DMS 273 (cell line): ENCODE results near the gene NID2.
A peak's percentile ranks its signal among the peaks of the same experiment; 100 is the strongest.

ENCODE experiments used
- DNase-seq: peaks from one replicate; lab custom pipeline; 2025; ENCODE audit not compliant: unreplicated experiment; lab: John Stamatoyannopoulos, UW

NID2 gene

DNA sequence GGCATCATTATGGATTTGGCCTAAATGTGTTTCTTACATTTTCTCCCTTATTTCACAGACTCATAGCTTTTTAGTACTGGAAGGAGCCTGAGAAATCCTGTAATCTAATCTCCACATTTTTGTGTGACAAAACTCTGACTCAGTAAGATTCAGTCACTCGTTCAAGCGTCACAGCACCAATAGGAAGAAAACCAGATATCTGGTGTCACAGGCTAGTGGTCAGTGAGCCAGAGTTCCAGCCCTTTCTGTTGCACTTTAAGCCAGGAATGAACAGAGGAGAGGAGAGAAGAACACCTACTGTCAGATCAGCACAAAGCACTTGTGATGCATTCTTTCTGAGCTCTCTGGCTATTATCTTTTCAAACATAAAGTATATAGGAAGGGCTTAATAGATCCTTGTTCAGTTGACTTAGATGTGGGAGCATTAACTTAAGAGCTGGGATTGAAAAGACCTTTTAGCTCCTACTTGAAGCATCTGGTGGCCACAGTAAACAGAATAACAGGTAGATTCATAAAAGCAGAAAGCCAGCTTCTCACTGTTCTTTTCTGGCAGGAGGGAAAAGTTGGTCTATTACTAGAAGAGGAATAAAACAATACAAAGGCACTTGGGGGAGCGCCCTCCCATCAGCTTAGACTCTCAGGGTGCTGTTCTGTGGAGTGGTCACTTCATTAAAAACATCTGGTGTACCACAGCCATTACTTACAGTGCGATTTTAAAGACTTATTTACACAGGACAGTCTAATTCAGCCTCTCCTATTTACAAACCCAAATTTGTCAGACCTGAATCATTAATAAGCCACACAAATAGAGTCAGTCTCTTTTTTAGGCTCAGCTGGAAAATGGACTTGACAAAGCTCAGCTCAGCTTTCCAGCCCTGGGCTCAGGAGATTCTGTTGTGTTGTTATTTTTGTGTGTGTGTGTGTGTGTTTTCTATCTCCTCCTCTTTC lies 12.2 kb upstream of the NID2 start:
- no peak for DNase-seq

GRCh38 chr14:52080158-52080800 lies 11.4 kb upstream of the NID2 start:
- no peak for DNase-seq

GRCh38 chr14:52079239-52079959 lies 10.5 kb upstream of the NID2 start:
- DNase-seq, result no peak

GRCh38 chr14:52078721-52079120 lies 9.9 kb upstream of the NID2 start:
- DNase-seq, result no peak

GRCh38 chr14:52078095-52078531 lies 9.3 kb upstream of the NID2 start:
- DNase-seq, result no peak

DNA sequence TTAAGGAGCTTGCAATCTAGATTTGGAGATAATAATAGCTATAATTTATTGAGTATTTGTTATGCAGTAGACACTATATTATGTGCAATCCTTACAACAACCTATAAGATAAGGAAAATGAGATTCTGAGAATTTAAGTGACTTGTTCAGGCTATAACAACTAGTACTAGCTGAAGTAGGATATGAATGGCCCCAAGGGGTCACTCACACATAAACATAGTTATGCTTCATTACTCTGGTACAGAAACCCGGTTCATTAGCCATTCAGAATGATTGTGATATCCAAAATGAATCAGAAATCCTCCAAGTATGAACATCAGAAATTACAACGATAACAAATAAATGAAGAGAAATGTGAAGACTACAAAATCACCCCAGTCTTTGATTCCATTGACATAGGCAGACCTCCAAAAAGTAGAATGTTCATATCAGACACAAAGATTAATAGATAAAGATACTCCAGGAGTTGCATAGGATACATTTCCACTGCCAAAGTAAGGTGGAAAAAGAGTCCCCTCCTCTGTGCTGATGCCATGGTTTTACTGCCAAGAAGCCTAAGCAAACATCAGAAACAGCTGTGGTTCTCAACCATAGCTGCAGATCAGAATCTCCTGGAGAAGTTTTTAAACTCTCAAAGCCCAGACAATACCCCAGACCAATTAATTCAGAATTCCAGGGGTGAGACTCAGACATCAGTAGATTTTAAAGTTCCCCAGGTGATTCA lies 8.6 kb upstream of the NID2 start:
- DNase-seq, result no peak

DNA sequence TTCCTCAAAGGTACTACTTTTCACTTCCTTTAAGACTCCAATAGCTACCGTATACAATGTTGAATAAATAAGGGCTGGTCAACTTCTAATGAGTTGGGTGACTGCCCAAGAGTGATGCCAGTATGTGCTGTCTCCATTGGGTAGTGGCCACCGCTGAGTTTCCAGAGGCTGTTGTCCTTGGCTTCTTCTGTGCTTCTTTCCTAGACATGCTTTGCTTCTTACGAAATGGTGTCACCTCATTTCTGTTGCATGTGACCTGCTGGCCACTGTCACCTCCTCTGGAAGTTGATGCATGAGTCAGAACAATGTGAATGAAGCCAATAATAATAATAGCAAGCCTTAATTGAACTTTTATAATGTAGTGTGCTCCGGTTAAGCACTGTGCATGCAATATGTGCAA lies 7.5 kb upstream of the NID2 start:
- no peak for DNase-seq

DNA sequence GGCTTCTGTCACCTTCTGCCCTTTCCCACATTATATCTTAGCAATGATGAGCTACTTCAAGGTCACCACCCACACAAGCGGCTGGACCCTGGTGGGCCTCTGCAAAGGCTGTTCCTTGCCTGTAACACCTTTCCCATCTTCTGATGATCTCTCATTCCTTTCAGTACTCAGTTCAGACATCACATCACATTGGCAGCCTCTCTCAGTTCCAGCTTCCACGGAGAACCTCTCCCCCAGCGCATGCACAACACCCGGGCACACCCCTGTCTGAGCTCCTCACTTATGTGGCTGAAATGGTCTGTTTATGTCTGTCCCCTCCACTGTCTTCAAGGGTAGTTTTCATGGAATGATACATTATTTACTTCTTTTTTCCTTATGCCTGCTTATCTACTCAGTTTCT lies 6.5 kb upstream of the NID2 start:
- no peak for DNase-seq

GRCh38 chr14:52073251-52073650 lies 4.4 kb upstream of the NID2 start:
- no peak for DNase-seq

DNA sequence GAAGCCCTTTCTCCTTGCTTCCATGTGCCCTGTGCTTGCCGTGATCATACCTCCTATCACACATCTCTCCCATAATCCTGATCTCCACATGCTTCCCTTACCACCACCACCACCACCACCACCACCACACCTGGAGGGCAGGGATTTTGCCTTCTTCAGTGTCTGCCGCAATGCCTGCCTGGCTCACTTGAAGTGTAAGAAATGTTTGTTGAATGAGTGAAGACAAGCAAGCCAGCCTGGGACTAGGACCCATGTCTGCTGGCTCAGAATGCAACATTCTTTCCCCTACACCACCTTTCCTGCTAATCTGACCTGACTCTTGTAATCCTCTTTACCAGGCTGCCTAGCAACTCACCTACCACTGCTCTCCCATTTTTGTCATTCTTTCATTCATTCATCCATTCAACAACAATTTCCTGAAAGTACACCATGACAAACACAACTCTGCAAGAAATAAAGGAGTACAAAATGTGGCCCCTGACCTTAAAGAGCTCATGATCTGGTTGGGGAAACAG lies 3.5 kb upstream of the NID2 start:
- DNase-seq, result no peak

GRCh38 chr14:52071675-52072074 lies 2.8 kb upstream of the NID2 start:
- peak; percentile 51 for DNase-seq

GRCh38 chr14:52070051-52070431 lies 1.2 kb upstream of the NID2 start:
- no peak for DNase-seq

GRCh38 chr14:52069307-52070050 lies 620 bp upstream of the NID2 start:
- no peak for DNase-seq

DNA sequence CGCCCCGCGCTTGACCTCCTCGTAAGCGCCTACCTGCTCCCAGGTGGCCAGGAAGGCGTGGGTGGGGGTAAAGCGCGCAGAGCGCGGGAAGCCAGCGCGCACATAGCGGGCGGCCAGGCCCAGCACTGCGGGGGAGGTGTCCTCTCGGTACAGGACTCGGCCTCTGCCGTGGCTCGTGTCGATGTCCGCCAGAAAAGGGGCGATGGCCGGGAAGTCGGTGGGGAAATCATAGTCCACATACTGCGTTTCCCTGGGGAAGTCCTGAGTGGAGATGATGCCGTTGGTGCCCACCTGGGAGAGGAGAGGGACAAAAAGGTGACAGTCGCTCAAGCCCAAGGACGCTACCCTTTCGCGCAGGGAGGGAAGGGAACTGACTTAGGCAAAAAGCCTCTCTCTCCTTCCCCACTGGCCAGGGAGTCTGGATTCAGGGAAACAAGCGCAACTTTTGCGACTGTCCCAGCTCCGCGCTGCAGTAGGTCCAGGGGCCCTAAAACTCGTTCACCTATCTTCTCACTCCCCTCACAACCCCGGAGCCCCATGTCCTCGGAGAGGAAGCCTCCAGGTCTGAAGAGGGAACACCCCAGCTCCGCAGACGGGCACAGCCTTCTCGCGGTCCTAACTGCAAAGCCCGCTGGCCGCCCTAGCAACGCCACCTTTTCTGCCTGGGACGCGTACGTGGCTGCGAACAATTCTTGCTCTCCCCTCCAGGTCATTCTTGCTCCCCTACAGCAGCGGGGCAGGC lies 815 bp downstream of the NID2 start:
- peak; percentile 61 for DNase-seq

GRCh38 chr14:52064174-52064573 lies 4.7 kb downstream of the NID2 start:
- no peak for DNase-seq

DNA sequence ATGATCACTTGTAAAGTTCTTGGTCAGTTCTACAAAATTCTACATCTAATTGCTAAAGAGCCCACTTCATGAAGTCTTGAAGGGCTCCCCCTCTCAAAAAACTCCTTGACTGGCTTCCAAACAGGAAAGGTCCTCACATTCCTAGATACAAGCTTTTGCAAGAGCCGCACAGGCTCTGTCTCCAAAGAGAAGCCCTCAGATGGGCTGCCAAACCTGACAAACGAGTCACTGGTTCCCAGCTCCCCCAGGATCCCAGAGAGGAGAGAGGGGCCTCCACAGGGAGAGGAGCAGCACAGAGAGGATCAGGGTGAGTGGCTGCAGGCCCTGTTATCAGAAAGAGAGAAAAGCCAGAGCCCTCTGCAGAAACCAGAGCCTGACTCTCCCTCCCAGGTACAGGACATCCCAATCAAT lies 5.8 kb downstream of the NID2 start:
- no peak for DNase-seq

GRCh38 chr14:52061890-52062289 lies 7.0 kb downstream of the NID2 start:
- DNase-seq, result no peak

- DNase-seq, result no peak
Measured at GRCh38 chr14:52061390-52061789, 7.5 kb downstream of the NID2 start.

DNA sequence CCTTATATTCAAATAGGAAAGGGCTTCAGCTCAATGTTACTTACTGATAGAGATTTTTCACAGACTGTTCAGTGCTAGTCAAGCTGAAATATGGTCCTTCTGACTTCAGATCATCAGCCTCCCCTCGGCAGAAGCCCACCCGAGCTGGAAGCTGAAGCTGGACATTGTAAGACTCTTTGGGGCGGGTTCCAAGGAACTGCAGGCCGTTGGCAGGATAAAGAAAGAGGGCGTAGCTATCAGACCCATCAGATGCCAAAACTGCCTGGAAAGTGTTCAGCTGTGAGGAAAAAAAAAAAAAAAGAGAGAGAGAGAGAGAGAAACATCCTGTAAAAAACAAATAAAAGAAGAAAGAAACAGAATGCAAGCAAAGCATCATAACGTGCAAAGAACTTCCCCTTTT lies 8.8 kb downstream of the NID2 start:
- no peak for DNase-seq
